GM21717 (cell line): ENCODE results near the gene LDLRAD4.

Experiments used
- ATAC-seq: cut with Tn5 transposase; IDR thresholded peaks from one replicate; pipeline ENCODE4 v1.9.1; 2021; ENCODE audit warnings: mild to moderate bottlenecking, moderate library complexity; ENCODE audit not compliant: unreplicated experiment

The LDLRAD4 gene

DNA sequence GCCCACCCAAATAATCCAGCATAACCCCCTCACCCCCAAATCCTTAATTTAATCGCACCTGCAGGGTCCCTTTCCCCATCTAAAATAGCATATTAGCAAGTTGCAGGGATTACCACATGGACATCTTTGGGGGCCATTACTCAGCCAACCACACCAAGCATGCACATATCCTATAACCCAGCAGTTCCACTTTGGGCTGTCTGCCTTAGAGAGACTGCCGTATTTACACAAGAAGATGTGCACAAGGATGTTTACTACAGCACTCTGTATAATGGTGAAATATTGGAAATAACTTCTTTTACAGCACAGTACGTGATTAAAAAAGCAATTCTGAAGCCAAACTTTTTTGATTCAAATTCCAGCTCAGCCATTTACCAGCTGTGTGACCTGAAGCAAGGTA lies 17.3 kb upstream of the LDLRAD4 start:
- ATAC-seq = no peak

DNA sequence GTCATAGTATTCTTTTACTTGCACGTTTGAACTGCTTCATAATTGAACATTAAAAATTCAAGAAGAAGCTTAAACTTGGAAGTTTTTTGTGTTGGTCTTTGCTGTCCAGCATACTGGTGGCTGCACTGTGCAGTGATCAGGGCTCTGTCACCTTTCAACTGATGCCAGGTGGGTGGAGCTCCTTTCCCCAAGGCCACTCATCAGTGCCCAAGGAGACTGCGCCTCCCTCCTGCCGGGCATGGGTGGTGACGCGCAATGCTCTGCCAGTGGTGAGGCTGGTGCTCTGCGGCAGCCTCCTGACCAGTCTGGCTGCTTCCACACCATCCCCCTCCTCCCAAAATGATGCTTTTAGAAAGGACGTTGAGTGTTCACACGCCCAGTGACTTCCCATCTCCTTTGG lies 16.0 kb upstream of the LDLRAD4 start:
- ATAC-seq = no peak

DNA sequence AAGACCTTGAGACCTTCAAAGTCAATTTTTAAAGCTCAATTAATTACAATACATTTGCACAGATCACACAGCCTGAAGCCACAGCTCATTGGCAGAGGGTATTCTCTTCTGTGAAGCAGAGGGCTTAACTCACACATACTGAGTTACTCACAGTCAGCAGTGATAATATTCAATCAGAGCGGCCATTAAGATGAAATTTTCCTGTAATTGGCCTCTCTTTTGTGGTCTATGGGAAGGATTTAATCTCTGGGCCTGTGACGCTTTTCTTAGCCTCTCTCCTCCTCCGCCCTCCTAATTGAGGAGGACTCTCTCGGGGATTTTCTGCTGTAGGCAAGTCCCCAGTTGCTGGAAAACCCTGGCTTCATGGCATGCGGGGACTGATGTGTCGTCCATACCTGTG lies 12.3 kb upstream of the LDLRAD4 start:
- no peak for ATAC-seq

DNA sequence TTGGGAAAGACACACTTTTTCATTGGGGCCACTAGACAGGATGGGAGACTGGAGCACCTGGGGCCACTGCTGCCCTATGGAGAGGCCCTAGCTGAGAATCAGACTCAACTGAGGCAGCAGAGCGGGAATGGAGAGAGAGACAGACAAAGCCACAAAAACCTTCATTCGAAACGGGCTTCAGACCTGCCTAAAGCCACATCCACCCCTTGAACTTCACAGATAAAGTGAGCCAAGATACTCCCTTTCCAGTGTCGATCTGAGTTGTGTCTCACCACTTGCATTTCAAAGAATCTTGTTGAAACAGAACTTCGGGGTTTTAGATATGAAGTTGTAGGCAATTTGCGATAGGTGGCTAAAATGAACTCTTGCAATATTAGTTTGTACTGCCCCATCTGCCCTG lies 11.3 kb upstream of the LDLRAD4 start:
- no peak for ATAC-seq

DNA sequence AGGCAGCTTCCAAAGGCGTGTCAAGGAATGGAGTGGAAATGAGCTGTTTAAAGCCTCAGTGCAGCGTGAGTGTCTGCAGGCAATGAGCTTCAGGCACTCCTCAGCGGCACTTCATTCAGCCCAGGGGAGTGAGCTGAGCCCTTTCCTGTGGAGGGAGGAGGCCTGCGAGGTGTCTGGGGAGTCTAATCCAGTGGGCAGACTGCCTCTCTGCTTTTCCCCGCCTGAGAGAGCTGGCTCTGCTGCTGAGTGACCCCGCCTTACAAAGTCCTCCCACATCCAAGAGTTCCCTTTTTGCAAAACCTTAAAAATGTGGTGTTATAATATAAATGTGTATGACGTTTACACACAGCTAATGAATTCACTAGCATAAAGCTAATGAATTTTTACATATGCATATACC lies 7.0 kb upstream of the LDLRAD4 start:
- ATAC-seq = no peak

DNA sequence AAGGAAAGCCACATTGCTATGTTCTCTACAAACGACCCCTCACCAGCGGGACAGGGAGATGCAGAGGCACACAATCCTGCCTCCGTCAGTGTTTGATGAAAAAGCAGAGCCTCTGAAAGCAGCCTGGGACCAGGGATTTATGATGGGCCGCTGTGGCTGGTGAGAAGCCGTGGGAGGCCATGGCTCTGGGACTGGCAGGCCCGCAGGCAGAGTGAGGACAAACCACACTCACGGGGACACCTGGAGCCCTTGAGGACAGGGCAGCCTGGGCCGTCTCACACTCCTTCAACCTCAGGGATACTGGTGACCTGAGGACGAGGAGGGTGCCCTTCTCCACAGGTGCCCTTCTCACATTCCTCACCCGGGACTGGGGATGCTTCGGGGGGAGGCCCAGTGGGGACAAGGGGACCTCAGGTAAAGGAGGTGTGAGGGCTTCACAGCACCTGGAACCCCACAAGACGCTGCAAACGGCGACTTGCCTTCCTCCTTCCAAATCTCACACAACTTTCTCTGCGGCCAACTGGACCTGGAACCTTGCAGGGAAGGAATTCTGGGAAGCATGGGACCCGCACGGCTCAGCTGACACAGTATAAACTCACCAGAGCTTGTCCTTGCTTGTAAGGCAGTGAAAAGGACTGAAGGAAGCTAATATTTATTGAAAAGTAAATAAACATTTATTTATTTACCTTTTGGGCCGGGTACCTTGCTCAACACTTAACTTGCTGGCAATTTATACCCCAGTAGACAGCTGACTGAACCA lies 5.3 kb upstream of the LDLRAD4 start:
- no peak for ATAC-seq

DNA sequence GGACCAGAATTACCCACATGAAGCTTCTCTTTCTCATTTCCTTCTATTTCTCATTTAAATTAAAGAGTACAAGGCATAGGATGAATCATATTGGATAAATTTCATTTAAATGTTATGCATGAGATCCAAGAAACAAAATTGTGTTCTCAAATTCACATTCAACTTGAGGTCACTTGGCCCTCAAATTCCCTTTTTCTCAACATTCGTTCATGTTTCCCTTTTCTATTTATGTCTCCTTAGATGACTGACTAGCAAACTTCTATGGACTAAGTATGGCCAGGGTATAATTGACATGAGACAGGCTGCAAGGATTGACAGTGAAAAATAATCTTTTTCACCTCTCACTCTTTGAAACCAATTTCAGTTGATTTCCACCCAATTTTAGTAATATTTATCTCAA lies 4.0 kb upstream of the LDLRAD4 start:
- no peak for ATAC-seq

DNA sequence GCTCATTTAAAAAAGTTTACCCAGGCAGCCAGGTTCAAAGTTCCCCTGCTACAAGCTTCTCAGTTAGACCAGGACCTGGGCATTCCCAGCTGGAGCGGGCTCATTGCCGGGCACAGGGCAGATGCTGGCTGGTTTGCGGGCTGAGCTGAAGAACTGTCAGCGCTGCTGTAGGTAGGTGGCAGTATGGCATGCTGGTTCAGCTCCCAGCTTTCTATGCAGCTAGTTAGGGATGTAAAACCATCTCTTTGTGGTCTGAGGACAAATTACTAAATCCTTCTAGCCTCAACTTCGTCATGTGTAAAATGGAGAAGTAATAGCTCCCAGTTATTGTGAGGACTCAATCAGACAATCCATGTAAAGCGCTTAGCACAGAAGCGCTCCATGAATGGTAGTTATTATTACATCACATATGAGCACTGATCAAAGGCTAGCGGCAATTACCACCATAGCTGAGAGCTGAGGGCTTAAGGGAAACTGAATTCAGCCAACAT lies 2.4 kb upstream of the LDLRAD4 start:
- ATAC-seq = no peak

DNA sequence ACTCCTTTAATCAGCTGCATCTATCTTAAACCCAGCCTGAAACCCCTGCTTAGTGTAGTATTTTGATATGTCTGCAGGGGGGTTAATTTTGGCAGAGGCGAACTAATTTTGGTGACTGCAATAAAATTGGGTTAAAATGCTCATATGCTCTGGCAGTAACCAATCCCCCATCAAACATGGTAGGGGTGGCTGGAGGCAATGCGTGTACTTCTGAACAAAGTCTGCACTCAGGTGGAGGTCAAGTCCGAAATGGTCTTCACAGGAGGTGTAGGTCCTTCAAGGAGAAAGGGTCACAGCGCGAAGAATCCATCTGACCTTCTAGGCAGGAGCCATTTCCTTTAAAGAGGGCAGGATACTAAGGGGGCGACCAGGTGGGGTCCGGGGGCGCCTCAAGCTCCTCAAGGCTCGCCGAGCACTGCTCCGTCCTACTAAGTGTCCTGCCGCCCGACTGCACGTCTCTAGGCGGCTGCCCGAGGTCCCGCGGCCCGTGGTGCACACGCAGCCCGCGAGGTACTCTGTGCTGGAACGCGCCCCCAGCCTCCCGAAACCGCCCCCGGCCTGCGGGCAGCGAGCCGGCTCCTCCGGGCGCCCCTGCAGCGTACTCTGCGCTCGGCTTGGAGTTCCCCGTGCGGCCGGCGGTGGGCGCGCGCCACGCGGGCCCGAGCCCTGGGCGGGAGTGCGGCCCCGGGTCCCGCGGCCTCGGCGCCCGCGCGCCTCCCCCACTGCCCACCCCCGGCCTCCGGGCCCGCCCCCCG lies 1.7 kb upstream of the LDLRAD4 start:
- no peak for ATAC-seq

DNA sequence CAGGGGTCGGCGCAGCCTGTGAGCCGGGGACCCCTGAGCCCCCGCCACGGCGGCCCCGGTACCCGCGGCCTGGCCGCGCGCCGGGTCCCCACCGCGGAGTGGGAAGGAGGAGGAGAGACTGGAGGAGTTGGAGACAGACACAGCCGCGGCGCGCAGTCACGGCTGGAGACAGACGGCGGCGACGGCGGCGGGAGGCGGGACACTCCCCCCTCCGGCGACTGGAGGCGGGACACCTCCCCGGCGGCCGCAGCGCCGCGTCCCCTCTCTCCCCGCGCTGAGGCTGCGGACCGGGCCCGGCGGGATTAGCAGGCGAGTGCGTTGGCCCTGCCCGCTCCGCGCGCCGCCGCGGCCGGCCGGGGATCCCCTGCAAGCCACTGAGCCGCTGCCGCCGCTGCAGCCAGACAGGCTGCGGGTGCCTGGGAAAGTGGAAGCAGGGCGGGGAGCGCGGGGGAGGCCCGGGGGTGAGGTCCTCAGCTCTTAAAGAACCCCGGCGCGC lies 1.0 kb upstream of the LDLRAD4 start:
- ATAC-seq = no peak

DNA sequence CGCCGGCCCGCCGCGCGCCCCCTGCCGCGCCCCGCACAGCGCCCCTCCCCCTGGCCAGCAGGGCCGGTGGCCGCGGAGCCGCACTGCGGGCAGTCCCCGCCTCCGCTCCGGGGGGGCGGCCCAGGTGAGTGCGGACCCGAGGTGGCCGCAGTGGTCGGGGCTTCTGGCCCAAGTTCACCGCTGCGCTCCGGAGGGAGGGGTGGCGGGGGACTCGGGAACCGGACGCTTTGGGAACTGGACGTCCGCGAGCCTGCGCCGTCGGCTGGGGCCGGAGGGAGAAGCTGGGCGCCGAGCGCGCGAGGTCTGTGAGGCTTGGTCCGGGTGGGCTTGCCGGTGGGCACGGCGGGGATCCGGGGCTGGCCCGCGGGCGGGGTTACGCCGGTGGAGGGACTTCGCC lies 591 bp upstream of the LDLRAD4 start:
- ATAC-seq = no peak

DNA sequence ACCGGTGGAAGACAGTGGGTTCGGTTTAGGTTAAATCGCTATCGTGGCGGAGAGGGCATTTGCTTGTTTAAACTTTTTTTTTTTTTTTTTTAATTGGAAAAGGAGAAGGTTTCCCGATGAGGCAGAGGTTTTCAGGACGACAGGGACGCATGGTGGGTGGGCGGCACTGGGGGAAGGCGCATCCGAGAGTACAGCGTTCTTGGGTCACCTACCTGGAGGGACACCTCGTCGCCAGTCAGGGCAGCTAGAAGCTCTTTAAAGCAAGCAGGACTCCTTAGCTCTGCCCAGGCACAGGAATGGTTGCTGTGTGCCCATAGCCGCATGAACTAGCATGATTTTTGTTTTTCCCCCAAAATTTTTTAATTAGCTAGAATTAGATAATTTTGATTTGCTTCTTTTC lies 437 bp downstream of the LDLRAD4 start:
- ATAC-seq = no peak

DNA sequence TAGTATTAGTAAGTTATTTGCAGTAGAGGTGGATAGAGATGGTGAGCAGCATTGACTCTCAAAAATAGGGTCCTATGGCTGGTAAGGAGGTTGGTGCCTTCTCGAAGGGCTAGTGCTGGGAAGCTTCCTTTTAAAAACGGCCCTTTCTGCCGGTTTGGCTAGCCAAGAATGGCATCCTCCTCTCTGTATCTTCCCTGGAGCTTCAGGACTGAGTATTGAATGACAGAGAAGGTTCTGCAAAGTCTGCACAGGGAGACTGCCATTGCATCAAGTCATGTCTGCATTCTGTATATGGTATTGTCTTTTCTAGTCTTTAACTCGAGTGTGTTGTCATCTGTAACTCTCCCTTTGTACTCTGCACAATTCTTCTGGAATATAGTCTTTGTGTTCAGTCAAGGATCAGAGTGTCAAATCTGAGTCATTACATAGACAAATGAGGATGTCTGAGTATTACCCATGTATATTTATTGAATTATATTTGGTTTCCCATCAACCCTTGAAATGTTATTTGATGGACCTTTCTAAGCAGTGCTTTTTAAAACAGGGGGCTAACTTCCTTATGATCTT lies 1.1 kb downstream of the LDLRAD4 start:
- no peak for ATAC-seq

DNA sequence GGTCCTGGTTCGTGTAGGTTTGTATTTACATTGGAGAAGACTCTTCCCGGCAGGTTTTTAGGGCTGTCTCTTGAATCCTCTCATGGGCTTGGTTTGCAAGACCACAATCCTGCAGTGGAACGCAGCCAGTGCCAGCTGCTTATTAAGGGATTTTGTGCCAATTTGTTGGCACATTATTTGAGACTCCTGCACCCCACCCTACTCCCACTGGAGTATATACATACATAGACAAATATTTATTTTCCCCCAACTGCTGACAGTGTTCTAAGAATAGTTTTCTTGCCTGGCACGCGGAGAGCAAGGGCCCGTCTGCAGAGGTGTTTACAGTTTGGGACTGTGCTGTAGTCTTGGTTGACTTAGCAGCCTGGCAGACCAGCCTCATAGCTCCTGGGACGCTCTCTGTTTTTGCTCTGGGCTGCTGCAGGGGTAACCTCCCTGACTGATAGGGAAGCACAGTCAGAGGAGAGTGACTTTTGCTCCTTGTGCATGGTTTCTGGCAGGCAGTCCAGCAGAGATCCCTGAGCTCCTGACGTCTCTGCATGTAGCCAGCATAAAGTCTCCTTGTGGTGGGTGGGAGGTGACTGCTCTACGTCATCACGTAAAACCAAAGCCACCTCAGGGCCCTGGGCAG lies 1.9 kb downstream of the LDLRAD4 start:
- no peak for ATAC-seq

DNA sequence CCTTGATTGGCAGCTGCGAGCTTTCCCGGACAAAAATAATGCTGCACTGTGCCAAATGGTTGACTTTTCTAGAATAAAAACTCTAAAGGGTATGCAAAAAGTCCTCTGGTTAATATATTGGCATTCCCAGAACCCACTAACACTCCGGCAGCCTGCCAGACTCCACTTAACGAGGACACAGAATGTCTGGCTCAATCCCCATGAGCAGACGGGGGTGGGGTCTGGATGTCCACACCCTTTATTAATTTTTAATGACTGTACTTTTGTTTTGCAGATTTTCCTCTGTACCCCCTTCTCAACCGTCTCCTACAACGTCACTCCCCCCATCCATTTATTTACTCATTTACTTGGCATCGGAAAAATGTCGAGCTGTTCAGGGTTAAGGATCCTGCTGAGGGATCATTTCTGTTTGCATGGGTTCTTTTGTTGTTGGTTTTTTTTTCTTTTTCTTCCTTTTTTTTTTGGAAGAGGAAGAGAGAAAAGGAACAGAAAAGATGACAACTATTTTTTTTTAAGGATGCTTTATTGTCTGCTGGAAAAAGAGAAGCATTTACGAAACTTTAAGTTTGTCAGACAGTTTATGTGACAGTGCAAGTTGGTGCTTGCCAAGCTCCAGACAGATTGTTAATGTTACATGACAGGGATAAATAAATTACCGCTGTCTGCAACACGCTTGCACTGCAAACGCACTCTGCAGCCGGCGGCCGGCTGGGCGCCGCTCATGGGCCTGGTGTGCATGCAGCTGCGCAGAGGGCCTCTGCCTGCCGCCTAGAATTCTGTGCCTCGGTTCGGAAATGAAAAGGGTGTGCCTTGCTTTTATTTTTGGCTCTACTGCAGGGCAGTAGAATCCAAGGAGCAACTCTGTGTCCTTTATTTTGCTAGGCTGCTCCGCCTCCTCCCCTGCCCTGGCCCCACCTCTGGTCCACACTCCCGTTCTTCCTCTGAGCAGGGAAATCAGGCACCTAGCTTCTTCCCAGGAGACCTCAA lies 3.6 kb downstream of the LDLRAD4 start:
- no peak for ATAC-seq

DNA sequence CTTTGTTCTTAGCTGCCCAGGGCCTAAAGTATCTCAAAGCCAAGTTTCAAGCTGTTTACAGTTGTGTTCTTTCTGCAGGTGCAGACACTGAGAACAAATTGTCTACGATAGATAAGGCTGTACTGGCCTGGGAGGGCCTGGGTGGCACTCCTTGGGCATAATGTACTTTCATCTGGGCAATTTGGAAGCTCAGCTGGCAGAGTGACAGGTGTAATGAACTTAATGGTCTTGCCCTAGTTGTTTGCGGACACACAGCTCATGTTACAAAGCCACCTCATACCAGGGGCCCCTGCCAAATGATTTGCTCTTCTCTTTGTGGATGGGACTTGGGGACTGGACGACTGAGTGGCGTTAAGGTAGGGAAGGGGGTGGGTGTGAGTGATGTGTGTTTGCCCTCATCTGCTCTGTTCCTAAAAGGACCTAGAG lies 4.3 kb downstream of the LDLRAD4 start:
- no peak for ATAC-seq

DNA sequence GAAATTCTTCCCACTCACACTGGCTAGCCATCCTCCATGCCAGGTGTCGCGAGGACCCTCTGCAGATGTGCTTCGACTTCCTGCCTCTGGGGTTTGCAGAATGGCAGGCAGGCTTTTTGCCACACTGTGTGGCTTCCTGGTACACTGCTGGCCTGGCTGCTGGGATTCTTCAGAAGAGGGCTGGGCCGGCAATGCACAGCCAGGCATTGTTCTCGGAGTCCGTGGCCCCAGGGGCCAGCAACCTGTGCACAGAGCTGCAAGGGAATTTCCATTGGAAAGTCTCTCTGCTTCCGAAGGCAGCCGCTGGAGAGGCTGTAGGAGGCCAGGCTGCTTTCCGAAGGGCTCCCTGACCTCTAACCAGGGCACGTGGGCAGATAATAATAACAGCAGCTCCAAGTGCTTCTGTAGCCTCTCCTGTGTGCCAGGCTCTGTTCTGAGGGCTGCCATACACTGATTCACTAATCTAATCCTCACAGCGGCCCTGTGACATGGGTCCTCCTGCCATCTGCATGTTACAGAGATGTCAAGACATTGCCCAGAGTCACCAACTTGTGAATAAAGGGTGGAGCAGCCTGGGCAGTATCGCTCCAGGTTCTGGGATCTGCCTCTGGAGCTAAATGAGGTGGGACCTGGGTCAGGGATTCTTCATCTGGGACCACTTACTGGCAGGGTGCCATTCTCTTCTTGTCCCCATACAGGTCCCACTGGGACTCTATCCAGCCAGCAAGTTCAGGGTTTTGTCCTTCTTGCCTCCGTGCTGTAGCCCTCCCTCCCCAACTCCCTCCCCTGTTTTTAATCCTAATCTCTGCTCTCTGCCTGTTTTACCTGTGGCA lies 5.0 kb downstream of the LDLRAD4 start:
- no peak for ATAC-seq

DNA sequence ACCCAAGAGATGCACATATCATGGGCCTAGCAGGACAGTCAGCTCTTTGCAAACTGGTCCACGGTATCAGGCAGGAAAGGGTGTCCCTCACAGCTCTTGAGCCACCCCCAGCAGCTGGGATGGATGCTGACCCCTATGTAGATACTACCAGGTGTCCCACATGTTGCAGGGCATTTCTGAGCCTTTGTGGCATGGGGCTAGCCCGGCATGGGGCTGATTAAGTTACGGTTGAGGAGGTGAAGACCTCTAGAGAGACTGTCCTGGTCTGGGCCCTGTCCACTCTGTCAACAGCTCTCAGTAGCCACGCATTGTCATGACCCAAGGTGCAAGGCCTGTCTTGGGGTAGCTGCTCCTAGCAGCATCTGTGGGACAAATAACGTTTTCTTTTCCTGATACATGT lies 6.7 kb downstream of the LDLRAD4 start:
- no peak for ATAC-seq

DNA sequence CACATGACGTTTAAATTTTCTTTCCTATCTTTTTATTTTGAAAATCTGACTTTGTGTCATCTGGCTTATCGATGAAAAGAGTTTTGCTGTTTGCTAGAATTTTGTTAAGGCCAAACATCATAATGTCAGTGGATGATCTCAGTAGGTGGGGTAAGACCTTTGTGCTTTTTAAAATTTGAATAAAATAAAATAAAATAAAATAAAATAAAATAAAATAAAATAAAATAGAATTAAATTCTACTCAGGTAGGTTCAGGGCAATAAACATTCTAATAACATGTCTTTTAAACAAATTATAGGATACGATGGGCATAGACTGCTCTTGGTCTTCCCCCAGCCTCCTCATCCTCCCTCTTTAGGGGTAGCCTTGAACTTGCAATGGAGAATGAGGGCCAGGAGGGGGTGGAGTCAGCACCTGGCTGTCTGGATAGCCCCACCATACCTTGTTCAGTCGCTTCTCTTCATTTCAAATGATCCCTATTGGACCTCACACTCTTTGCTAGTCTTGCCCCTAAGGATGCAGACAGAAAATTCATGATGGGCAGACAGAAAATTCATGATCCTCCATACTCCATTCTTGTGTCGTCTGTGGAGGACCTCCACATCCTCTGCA lies 8.1 kb downstream of the LDLRAD4 start:
- ATAC-seq = no peak
